Endothelial cell of umbilical vein (primary cell): ENCODE measurements around the gene SHROOM2.

Source experiments
- EZH2 ChIP-seq: IDR thresholded peaks from 2 replicates; pipeline ENCODE4 v1.6.1; 2012; ENCODE audit warnings: borderline replicate concordance, low read depth, mild to moderate bottlenecking, moderate library complexity, low read length, inconsistent platforms; ENCODE audit not compliant: severe bottlenecking
- POLR2AphosphoS5 ChIP-seq: IDR thresholded peaks from 2 replicates; pipeline ENCODE4 v1.6.1; 2012; ENCODE audit warnings: low read depth, mild to moderate bottlenecking, control low read depth, low read length, moderate library complexity; ENCODE audit not compliant: insufficient read depth
- TF ChIP-seq, protein P1 (sequence below), 2 donors: IDR thresholded peaks; 1 replicate in 1 of 2; 2 replicates in 1 of 2; pipeline ENCODE4 v1.5.1; 2011; ENCODE audit warnings: low read length in 2 of 2, mild to moderate bottlenecking in 2 of 2, moderate library complexity in 2 of 2, control low read depth in 1 of 2, inconsistent platforms in 1 of 2, low read depth in 1 of 2; ENCODE audit not compliant: insufficient read depth in 1 of 2; ENCODE audit errors: extremely low read depth in 1 of 2

DNA sequence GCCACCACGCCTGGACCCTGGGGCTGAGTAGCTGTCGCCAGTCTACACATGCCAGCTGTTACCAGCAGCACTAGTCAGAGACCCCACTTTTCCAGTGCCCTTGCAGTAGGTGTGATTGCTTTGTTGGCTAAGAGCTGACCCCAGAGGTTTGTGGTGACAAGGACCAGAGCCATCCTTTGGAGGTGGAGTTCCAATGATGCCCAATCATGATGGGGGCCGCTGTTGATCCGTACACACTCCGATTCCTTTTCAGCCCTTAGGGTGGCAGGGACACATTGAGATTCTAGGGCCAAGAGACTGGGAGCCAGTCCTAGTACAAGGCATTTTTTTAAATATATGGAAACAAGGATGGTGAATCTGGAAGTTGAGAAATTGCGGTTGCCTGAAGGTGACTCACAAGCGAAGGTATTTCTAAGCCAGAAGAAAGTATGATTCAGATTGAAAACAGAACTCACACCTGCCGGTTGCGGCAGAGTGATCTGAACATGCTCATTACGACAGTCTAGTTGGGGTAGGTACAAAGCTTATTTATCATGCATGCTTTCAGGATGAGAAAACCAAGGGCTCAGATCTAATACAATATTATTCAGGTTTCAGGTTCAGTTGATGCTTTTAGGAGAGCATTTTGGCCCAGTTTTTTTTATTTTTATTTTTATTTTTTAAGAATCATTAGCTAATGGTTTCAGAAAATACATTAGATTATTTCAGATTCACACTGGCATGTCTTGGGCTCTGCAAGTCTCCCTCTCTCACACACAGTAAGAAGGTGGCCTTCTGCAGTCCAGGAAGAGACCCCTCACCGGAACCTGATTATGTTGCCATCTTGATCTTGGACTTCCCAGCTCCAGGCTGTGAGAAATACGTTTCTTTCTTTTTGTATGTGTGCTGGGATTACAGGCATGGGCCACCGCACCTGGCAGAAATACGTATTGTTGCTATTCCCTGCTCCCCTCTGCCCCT is 43.4 kb downstream of the SHROOM2 start:
- TF ChIP-seq EZH2 (no peak), POLR2AphosphoS5 (no peak)
- TF ChIP-seq, protein P1, sequence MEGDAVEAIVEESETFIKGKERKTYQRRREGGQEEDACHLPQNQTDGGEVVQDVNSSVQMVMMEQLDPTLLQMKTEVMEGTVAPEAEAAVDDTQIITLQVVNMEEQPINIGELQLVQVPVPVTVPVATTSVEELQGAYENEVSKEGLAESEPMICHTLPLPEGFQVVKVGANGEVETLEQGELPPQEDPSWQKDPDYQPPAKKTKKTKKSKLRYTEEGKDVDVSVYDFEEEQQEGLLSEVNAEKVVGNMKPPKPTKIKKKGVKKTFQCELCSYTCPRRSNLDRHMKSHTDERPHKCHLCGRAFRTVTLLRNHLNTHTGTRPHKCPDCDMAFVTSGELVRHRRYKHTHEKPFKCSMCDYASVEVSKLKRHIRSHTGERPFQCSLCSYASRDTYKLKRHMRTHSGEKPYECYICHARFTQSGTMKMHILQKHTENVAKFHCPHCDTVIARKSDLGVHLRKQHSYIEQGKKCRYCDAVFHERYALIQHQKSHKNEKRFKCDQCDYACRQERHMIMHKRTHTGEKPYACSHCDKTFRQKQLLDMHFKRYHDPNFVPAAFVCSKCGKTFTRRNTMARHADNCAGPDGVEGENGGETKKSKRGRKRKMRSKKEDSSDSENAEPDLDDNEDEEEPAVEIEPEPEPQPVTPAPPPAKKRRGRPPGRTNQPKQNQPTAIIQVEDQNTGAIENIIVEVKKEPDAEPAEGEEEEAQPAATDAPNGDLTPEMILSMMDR (IDR thresholded peaks at IDR 0.05; ENCODE audit: extremely low read depth in 1 of 2, insufficient read depth in 1 of 2, low read depth in 1 of 2, low read length in 2 of 2), result no peak
